Suprapubic skin (tissue), 4 donors: ENCODE data around the gene EDNRB. TPM values are rescaled to one million over a fixed set of nuclear protein-coding genes. Genes with fewer than 3 reads are reported as not detected.
A peak's percentile ranks its signal among the peaks of the same experiment; 100 is the strongest.

Experiments
- DNase-seq, 2 donors: peaks; one replicate each; pipeline ENCODE4 v3.0.0-alpha.2; 2019; ENCODE audit warnings: low spot score in 2 of 2
- H3K27ac ChIP-seq: fragments of 200-600 bp; sonication (generic); one replicate; pipeline ENCODE4 v1.5.1; 2019
- H3K27me3 ChIP-seq: fragments of 200-600 bp; sonication (generic); one replicate; pipeline ENCODE4 v1.5.1; 2019
- H3K36me3 ChIP-seq: fragments of 200-600 bp; sonication (generic); one replicate; pipeline ENCODE4 v1.5.1; 2019
- H3K4me1 ChIP-seq: fragments of 200-600 bp; sonication (generic); one replicate; pipeline ENCODE4 v1.5.1; 2019
- H3K4me3 ChIP-seq: fragments of 200-600 bp; sonication (generic); one replicate; pipeline ENCODE4 v1.5.1; 2019; ENCODE audit warnings: mild to moderate bottlenecking
- H3K9me3 ChIP-seq: fragments of 200-600 bp; sonication (generic); one replicate; pipeline ENCODE4 v1.5.1; 2019
- CTCF ChIP-seq, 2 donors: fragments of 200-600 bp in 1 of 2; fragments of 450-650 bp in 1 of 2; sonication (generic) in 1 of 2; IDR thresholded peaks; one replicate each; pipeline ENCODE4 v1.5.1; 2016 to 2019; ENCODE audit warnings: antibody characterized with exemption in 2 of 2, mild to moderate bottlenecking in 1 of 2, moderate library complexity in 1 of 2
- EP300 ChIP-seq: sonication (generic); formaldehyde crosslinking; IDR thresholded peaks from one replicate; pipeline ENCODE4 v1.6.1; 2017; ENCODE audit warnings: antibody characterized with exemption
- POLR2A ChIP-seq, 2 donors: fragments of 450-650 bp; IDR thresholded peaks; one replicate each; pipeline ENCODE4 v1.6.1; 2017; ENCODE audit warnings: antibody characterized with exemption in 2 of 2, mild to moderate bottlenecking in 2 of 2, moderate library complexity in 2 of 2
- POLR2AphosphoS5 ChIP-seq, 3 donors: sonication (generic); formaldehyde crosslinking; IDR thresholded peaks; one replicate each; pipeline ENCODE4 v1.6.1; 2017; ENCODE audit warnings: antibody characterized with exemption in 3 of 3
- WGBS: methylation state at CpG from one replicate; pipeline ENCODE4 v1.1.5; 2018; 5-methylcytosine and 5-hydroxymethylcytosine counted together
- total RNA-seq, 4 donors: library from RNA; depleted of rRNA; stranded (reverse); fragments of >200 nt; gene quantifications; one replicate each; pipeline ENCODE4 v1.1.0, GENCODE V29; 2016

EDNRB gene
- total RNA-seq, 4 donors from 2014 or later: 22.9 to 35.2 (median 26.8) TPM

- DNase-seq: no peak
- Histone ChIP-seq H3K4me3 (no peak overlapping the region), H3K36me3 (no peaks in the 10 kb centered on the region), H3K27me3 (no peaks in the 10 kb centered on the region), H3K4me1 (no peaks in the 10 kb centered on the region), H3K27ac (no peak overlapping the region), H3K9me3 (no peaks in the 10 kb centered on the region)
- WGBS: 59% methylated on average over 5 of the region's 5 CpGs
- TF ChIP-seq POLR2AphosphoS5 (IDR thresholded peaks at IDR 0.05) (no peak), POLR2A (IDR thresholded peaks at IDR 0.05) (no peak), EP300 (no peak), CTCF (IDR thresholded peaks at IDR 0.05) (no peak)
Observed at GRCh38 chr13:77907666-77908341, 10.8 kb downstream of the EDNRB start.

GRCh38 chr13:77904031-77904430 lies 14.6 kb downstream of the EDNRB start:
- no peaks in the 10 kb centered on the region for H3K36me3 ChIP-seq
- H3K4me3 ChIP-seq: no peak overlapping the region
- no peaks in the 10 kb centered on the region for H3K9me3 ChIP-seq
- DNase-seq: no peak
- H3K27me3 ChIP-seq: no peaks in the 10 kb centered on the region
- H3K4me1 ChIP-seq: no peaks in the 10 kb centered on the region
- H3K27ac ChIP-seq: no peak overlapping the region
- TF ChIP-seq EP300: no peak
- no peak for TF ChIP-seq CTCF (IDR thresholded peaks at IDR 0.05)
- WGBS: 69% methylated on average over 4 of the region's 4 CpGs

- Histone ChIP-seq H3K36me3 (no peaks in the 10 kb centered on the region), H3K4me3 (no peak overlapping the region), H3K27me3 (no peaks in the 10 kb centered on the region), H3K4me1 (no peaks in the 10 kb centered on the region), H3K9me3 (no peaks in the 10 kb centered on the region), H3K27ac (no peak overlapping the region)
- WGBS: 100% methylated on average over 1 of the region's 1 CpG
- no peak for DNase-seq
- no peak for TF ChIP-seq POLR2A (IDR thresholded peaks at IDR 0.05)
- no peak for TF ChIP-seq EP300
- no peak for TF ChIP-seq POLR2AphosphoS5 (IDR thresholded peaks at IDR 0.05)
- no peak for TF ChIP-seq CTCF (IDR thresholded peaks at IDR 0.05)
Observed at GRCh38 chr13:77903435-77903834, 15.2 kb downstream of the EDNRB start.

- H3K27ac ChIP-seq: no peak overlapping the region
- TF ChIP-seq CTCF (IDR thresholded peaks at IDR 0.05) (no peak), POLR2AphosphoS5 (IDR thresholded peaks at IDR 0.05) (no peak), POLR2A (IDR thresholded peaks at IDR 0.05) (no peak), EP300 (no peak)
- H3K27me3 ChIP-seq: no peaks in the 10 kb centered on the region
- H3K4me3 ChIP-seq: no peak overlapping the region
- H3K9me3 ChIP-seq: no peaks in the 10 kb centered on the region
- no peaks in the 10 kb centered on the region for H3K4me1 ChIP-seq
- 92% methylated on average over 4 of the region's 4 CpGs for WGBS
- DNase-seq: no peak
- H3K36me3 ChIP-seq: no peaks in the 10 kb centered on the region
Observed at GRCh38 chr13:77902319-77902963, 16.2 kb downstream of the EDNRB start.

- H3K27ac ChIP-seq: peak overlapping the region; percentile 72
- H3K27me3 ChIP-seq: no peaks in the 10 kb centered on the region
- H3K9me3 ChIP-seq: no peaks in the 10 kb centered on the region
- TF ChIP-seq EP300 (no peak), POLR2A (IDR thresholded peaks at IDR 0.05) (no peak), POLR2AphosphoS5 (IDR thresholded peaks at IDR 0.05) (no peak), CTCF (IDR thresholded peaks at IDR 0.05) (no peak)
- no peak for DNase-seq
- 34% methylated on average over 4 of the region's 4 CpGs for WGBS
- peaks cover 8% of the 10 kb centered on the region for H3K4me1 ChIP-seq
- no peaks in the 10 kb centered on the region for H3K36me3 ChIP-seq
- no peak overlapping the region for H3K4me3 ChIP-seq
Observed at GRCh38 chr13:77898097-77898496, 20.5 kb downstream of the EDNRB start.
